KMS-11 (cell line): Measurements from ENCODE around the gene TAOK2.
A peak's percentile ranks its signal among the peaks of the same experiment; 100 is the strongest.
"Not testable (repeated sequence)": the region's sequence is repeated elsewhere in the genome, so short reads cannot be mapped to it uniquely, and the experiment has no call there.

ENCODE experiments used
- H2AFZ ChIP-seq: fragments of 200-600 bp; sonication (generic); 2 replicates; pipeline ENCODE4 v1.6.1; 2016; ENCODE audit warnings: antibody characterized with exemption, mixed run types, low read depth
- H3K27ac ChIP-seq: fragments of 200-600 bp; sonication (generic); 2 replicates; pipeline ENCODE4 v1.6.1; 2016; ENCODE audit warnings: mild to moderate bottlenecking, mixed run types
- H3K27me3 ChIP-seq: fragments of 200-600 bp; sonication (generic); 2 replicates; pipeline ENCODE4 v1.6.1; 2017; ENCODE audit warnings: mild to moderate bottlenecking, low read depth, mixed run types, moderate library complexity; ENCODE audit not compliant: insufficient read depth
- H3K36me3 ChIP-seq: fragments of 200-600 bp; sonication (generic); 2 replicates; pipeline ENCODE4 v1.6.1; 2017; ENCODE audit warnings: mild to moderate bottlenecking, mixed run types; ENCODE audit not compliant: insufficient read depth
- H3K4me1 ChIP-seq: fragments of 200-600 bp; sonication (generic); 2 replicates; pipeline ENCODE4 v1.6.1; 2016; ENCODE audit warnings: mild to moderate bottlenecking, low read depth, mixed run types; ENCODE audit not compliant: poor library complexity, severe bottlenecking
- H3K4me2 ChIP-seq: fragments of 200-600 bp; sonication (generic); 2 replicates; pipeline ENCODE4 v1.7.0; 2016; ENCODE audit warnings: mild to moderate bottlenecking, mixed run types
- H3K4me3 ChIP-seq: fragments of 200-600 bp; sonication (generic); IDR thresholded peaks from 2 replicates; pipeline ENCODE4 v1.6.1; 2017; ENCODE audit warnings: low read depth, low read length, mixed read lengths; ENCODE audit not compliant: insufficient read depth
- H3K79me2 ChIP-seq: fragments of 200-600 bp; sonication (generic); 2 replicates; pipeline ENCODE4 v1.6.1; 2016; ENCODE audit warnings: low read depth, mixed run types; ENCODE audit not compliant: insufficient read depth
- H3K9ac ChIP-seq: fragments of 200-600 bp; sonication (generic); 2 replicates; pipeline ENCODE4 v1.6.1; 2016; ENCODE audit warnings: mild to moderate bottlenecking, mixed run types
- H4K20me1 ChIP-seq: fragments of 200-600 bp; sonication (generic); 2 replicates; pipeline ENCODE4 v1.6.1; 2016; ENCODE audit warnings: mild to moderate bottlenecking, mixed run types; ENCODE audit not compliant: insufficient read depth
- CTCF ChIP-seq: fragments of 200-600 bp; sonication (generic); conservative IDR thresholded peaks from 2 replicates; pipeline ENCODE4 v1.6.1; 2017; ENCODE audit warnings: low read depth, mild to moderate bottlenecking, antibody characterized with exemption, low read length, moderate library complexity, mixed read lengths

The TAOK2 gene

GRCh38 chr16:30031477-30031918, 57.8 kb downstream of the TAOK2 start:
- no peak overlapping the region for H2AFZ ChIP-seq
- no peak for TF ChIP-seq CTCF
- H3K27ac ChIP-seq, result no peak overlapping the region
- no peaks in the 10 kb centered on the region for H3K36me3 ChIP-seq
- H3K9ac ChIP-seq, result no peak overlapping the region
- no peak overlapping the region for H3K4me3 ChIP-seq
- no peaks in the 10 kb centered on the region for H4K20me1 ChIP-seq
- H3K79me2 ChIP-seq, result no peaks in the 10 kb centered on the region
- peaks cover 68% of the 10 kb centered on the region for H3K27me3 ChIP-seq
- no peak overlapping the region for H3K4me2 ChIP-seq
- peaks cover 3% of the 10 kb centered on the region for H3K4me1 ChIP-seq

- Histone ChIP-seq H4K20me1 (no peaks in the 10 kb centered on the region), H3K27me3 (peaks cover 61% of the 10 kb centered on the region), H3K4me3 (no peak overlapping the region), H2AFZ (no peak overlapping the region), H3K27ac (no peak overlapping the region), H3K36me3 (no peaks in the 10 kb centered on the region), H3K79me2 (no peaks in the 10 kb centered on the region), H3K4me2 (no peak overlapping the region), H3K9ac (no peak overlapping the region), H3K4me1 (peaks cover 3% of the 10 kb centered on the region)
- TF ChIP-seq CTCF, result peak; percentile 98
Measured at GRCh38 chr16:30032083-30032819, 58.6 kb downstream of the TAOK2 start.

- Histone ChIP-seq H2AFZ (no peak overlapping the region), H3K9ac (no peak overlapping the region), H4K20me1 (no peaks in the 10 kb centered on the region), H3K4me2 (no peak overlapping the region), H3K27me3 (peaks cover 51% of the 10 kb centered on the region), H3K4me1 (peaks cover 3% of the 10 kb centered on the region), H3K36me3 (no peaks in the 10 kb centered on the region), H3K27ac (no peak overlapping the region), H3K79me2 (no peaks in the 10 kb centered on the region), H3K4me3 (no peak overlapping the region)
- TF ChIP-seq CTCF, result no peak
Measured at GRCh38 chr16:30033270-30033669, 59.6 kb downstream of the TAOK2 start.

DNA sequence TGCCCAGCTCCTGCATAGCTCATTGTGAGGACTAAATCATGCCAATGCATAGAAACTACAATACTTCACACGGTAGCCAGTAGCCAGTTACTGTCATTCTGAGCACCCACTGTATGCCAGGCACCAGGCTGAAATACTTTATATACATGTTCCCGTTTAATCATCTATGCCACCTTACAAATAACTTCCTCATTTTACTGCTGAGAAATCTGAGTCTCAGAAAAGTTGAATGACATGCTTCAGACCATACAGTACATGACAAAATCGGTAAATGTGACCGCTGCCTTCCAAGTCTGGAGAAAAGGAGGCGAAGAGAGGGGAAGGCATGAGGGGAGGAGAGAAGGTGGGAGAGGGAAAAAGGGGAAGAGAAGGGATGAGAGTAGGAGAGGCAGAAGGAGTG, 66.6 kb downstream of the TAOK2 start:
- Histone ChIP-seq H3K27ac (no peak overlapping the region), H3K4me2 (no peak overlapping the region), H3K4me1 (no peaks in the 10 kb centered on the region), H3K9ac (no peak overlapping the region), H3K27me3 (peaks cover 5% of the 10 kb centered on the region; the same call in 1 of the 2 replicates), H4K20me1 (no peaks in the 10 kb centered on the region), H2AFZ (no peak overlapping the region), H3K4me3 (no peak overlapping the region), H3K79me2 (no peaks in the 10 kb centered on the region), H3K36me3 (no peaks in the 10 kb centered on the region)
- no peak for TF ChIP-seq CTCF

- not testable (repeated sequence) for H3K9ac ChIP-seq, H3K4me2 ChIP-seq, H3K27ac ChIP-seq, H4K20me1 ChIP-seq, H3K4me3 ChIP-seq, H2AFZ ChIP-seq, H3K36me3 ChIP-seq, H3K4me1 ChIP-seq, H3K79me2 ChIP-seq, H3K27me3 ChIP-seq
Measured at GRCh38 chr16:30040690-30041089, 67.0 kb downstream of the TAOK2 start.
